Adipose tissue (tissue), 3 donors: ENCODE data around the gene RPL36A. TPM values are rescaled to one million over a fixed set of nuclear protein-coding genes. Genes with fewer than 3 reads are reported as not detected.

Source experiments
- H3K27ac ChIP-seq: one replicate; pipeline ENCODE4 v1.5.1; 2013; ENCODE audit warnings: low read depth, low read length
- WGBS, 3 donors: extraction: QIAGEN DNeasy Blood & Tissue Kit; methylation state at CpG; one replicate each; pipeline ENCODE4 v1.1.7; 2013; 5-methylcytosine and 5-hydroxymethylcytosine counted together
- polyA plus RNA-seq, 3 donors: library from polyadenylated mRNA; stranded (reverse); fragments of 200-250 nt; gene quantifications; one replicate each; pipeline ENCODE4 v1.2.3, GENCODE V29; 2013
- donor health status: healthy with polysubstance abuse.
- donor health status: Bipolar disorder and iron deficiency.
- donor health status: healthy.

RPL36A gene
- polyA plus RNA-seq, 3 donors = 1,715 to 3,463 (median 2,254) TPM

GRCh38 chrX:101417981-101418841 is 27.4 kb downstream of the RPL36A start:
- peak overlapping the region; percentile 97 for H3K27ac ChIP-seq
- WGBS, 3 donors = 1 to 19% (median 1%) methylated on average over 19 to 53 of the region's 56 CpGs

- WGBS, 3 donors = 31 to 82% (median 76%) methylated on average over 2 of the region's 2 CpGs
These were observed 28.7 kb downstream of the RPL36A start for GRCh38 chrX:101419489-101419888.

GRCh38 chrX:101427954-101428353 is 37.1 kb downstream of the RPL36A start:
- WGBS, 3 donors = 90 to 100% (median 97%) methylated on average over 2 of the region's 2 CpGs
- H3K27ac ChIP-seq = no peak overlapping the region

More at GRCh38 chrX:101419489-101419888, 28.7 kb downstream of the RPL36A start:
- H3K27ac ChIP-seq = no peak overlapping the region

GRCh38 chrX:101429934-101430333 is 39.1 kb downstream of the RPL36A start:
- 79 to 98% (median 82%) methylated on average over 1 of the region's 1 CpG for WGBS, 3 donors
- no peak overlapping the region for H3K27ac ChIP-seq

GRCh38 chrX:101430457-101431078 is 39.8 kb downstream of the RPL36A start:
- no peak overlapping the region for H3K27ac ChIP-seq
- 85 to 100% (median 91%) methylated on average over 1 to 2 of the region's 2 CpGs for WGBS, 3 donors

- 43 to 91% (median 63%) methylated on average over 2 of the region's 2 CpGs for WGBS, 3 donors
These were observed 51.3 kb downstream of the RPL36A start for GRCh38 chrX:101442085-101442484.

More at GRCh38 chrX:101442085-101442484, 51.3 kb downstream of the RPL36A start:
- no peak overlapping the region for H3K27ac ChIP-seq

Other genes starting within 250 kb of the RPL36A start
- under 1 TPM in 1 of 3 donors, not detected in 2; 0.01 TPM for gene DRP2, start 171.2 kb upstream of the RPL36A start, polyA plus RNA-seq
- under 1 TPM in 2 of 3 donors, not detected in 1; 0.02 to 0.06 TPM for gene TAF7L, start 99.7 kb upstream of the RPL36A start, polyA plus RNA-seq
- gene TIMM8A, start 42.3 kb upstream of the RPL36A start, polyA plus RNA-seq = 10 to 100 TPM in 1 of 3 donors, 1 to 10 TPM in 2; 4.2 to 11.3 (median 7.4) TPM
- gene BTK, start 4.8 kb upstream of the RPL36A start, polyA plus RNA-seq = 1 to 10 TPM; 1.1 to 4.5 (median 3.0) TPM
- gene GLA, start 16.9 kb downstream of the RPL36A start, polyA plus RNA-seq = 10 to 100 TPM; 11.4 to 29.5 (median 15.0) TPM
- gene HNRNPH2, start 17.2 kb downstream of the RPL36A start, polyA plus RNA-seq = 10 to 100 TPM; 27.1 to 60.3 (median 56.6) TPM
- 10 to 100 TPM in 1 of 3 donors, 1 to 10 TPM in 2; 2.4 to 16.4 (median 5.3) TPM for gene ARMCX4, start 94.4 kb downstream of the RPL36A start, polyA plus RNA-seq
- gene ARMCX1, start 159.5 kb downstream of the RPL36A start, polyA plus RNA-seq = 10 to 100 TPM in 2 of 3 donors, 1 to 10 TPM in 1; 7.6 to 32.4 (median 12.3) TPM
- 10 to 100 TPM; 22.0 to 35.8 (median 34.4) TPM for gene ARMCX6, start 227.0 kb downstream of the RPL36A start, polyA plus RNA-seq
- 10 to 100 TPM; 30.9 to 50.6 (median 49.8) TPM for gene ARMCX3, start 232.1 kb downstream of the RPL36A start, polyA plus RNA-seq